ENCODE measurements around the gene SPEG. TPM values are rescaled to one million over a fixed set of nuclear protein-coding genes. Genes with fewer than 3 reads are reported as not detected.

Gene SPEG
- total and polyA plus RNA-seq, 2 of the 13 experiments (the other 11 are each of a cell fraction or from before 2014, with no cell fraction given): 0.18 to 0.24 TPM

- TF ChIP-seq RNF219 (CRISPR knock-in tag; IDR thresholded peaks at IDR 0.05): no peak
- TF ChIP-seq MYPOP (CRISPR knock-in tag; IDR thresholded peaks at IDR 0.05): no peak
- no peak for TF ChIP-seq BORCS8-MEF2B (CRISPR knock-in tag; IDR thresholded peaks at IDR 0.05)
- no peak for TF ChIP-seq ESRRA (CRISPR knock-in tag; IDR thresholded peaks at IDR 0.05; ENCODE audit: low read depth)
- no peak for TF ChIP-seq HDAC6 (IDR thresholded peaks at IDR 0.05; ENCODE audit: low read depth, low read length)
- no peak for TF ChIP-seq ZSCAN29 (CRISPR knock-in tag; conservative IDR thresholded peaks at IDR 0.05)
Observed at GRCh38 chr2:219425238-219426067, 9.2 kb upstream of the SPEG start (continued).

GRCh38 chr2:219426068-219426443 is 8.6 kb upstream of the SPEG start:
- no peak overlapping the region for H3K4me3 ChIP-seq (replicated peaks in 1 of 3; ENCODE audit: insufficient read depth in 1 of 3, low read depth in 2 of 3, low read length in 3 of 3)
- no peaks in the 10 kb centered on the region for H3K36me3 ChIP-seq (replicated peaks in 1 of 2; ENCODE audit: control insufficient read depth in 1 of 2, insufficient read depth in 2 of 2, low read length in 2 of 2)
- H4K20me1 ChIP-seq (ENCODE audit: insufficient read depth, low read length): no peaks in the 10 kb centered on the region
- peaks cover 5 to 58% of the 10 kb centered on the region in 2 experiments for H3K27me3 ChIP-seq (ENCODE audit: control insufficient read depth in 1 of 2, insufficient read depth in 2 of 2, low read length in 2 of 2)
- H3K4me1 ChIP-seq (ENCODE audit: insufficient read depth, low read length): no peaks in the 10 kb centered on the region
- no peak overlapping the region for H2AFZ ChIP-seq (ENCODE audit: low read length)
- no peaks in the 10 kb centered on the region for H3K9me3 ChIP-seq (ENCODE audit: low read length)
- WGBS (ENCODE audit: low lambda C conversion rate): 15% methylated on average over 7 of the region's 7 CpGs
- FAIRE-seq: no peak
- no peak overlapping the region for H3K9ac ChIP-seq (ENCODE audit: insufficient read depth, low read depth, low read length)
- in situ Hi-C loops (cut with HindIII; ENCODE audit: extremely low pct_ligation_motif_present, low pct_unique_long_range_greater_than_20kb) (no loop called here), intact Hi-C loops (cut with micrococcal nuclease; ENCODE audit: unreplicated experiment) (no loop called here)
- ChIA-PET POLR2A (no interaction called here), CTCF (ENCODE audit: low intra/inter-chr PET ratio, low total read pairs) (no interaction called here)
- TF ChIP-seq SRF (IDR thresholded peaks at IDR 0.05; ENCODE audit: low read depth, low read length): no peak
- no peak for TF ChIP-seq AKAP8 (CRISPR knock-in tag; IDR thresholded peaks at IDR 0.05)
- TF ChIP-seq ZNF776 (CRISPR knock-in tag; IDR thresholded peaks at IDR 0.05): no peak
- H3K27ac ChIP-seq (ENCODE audit: extremely low read length, insufficient read depth, low read length): no peak overlapping the region
- no peak overlapping the region for H3K4me2 ChIP-seq (ENCODE audit: low read depth, low read length)
- H3K79me2 ChIP-seq (ENCODE audit: insufficient read depth, low read length): no peaks in the 10 kb centered on the region
- no peak for DNase-seq (ENCODE audit: low spot score)
- peak; percentile 32 for ATAC-seq
- BruUV-seq (replicated peaks): no TSS peak
